Spleen (tissue), 7 donors: ENCODE data around the gene CD209.

ENCODE experiments used
- POLR2A ChIP-seq, 3 donors: fragments of 450-650 bp; IDR thresholded peaks; one replicate each; pipeline ENCODE4 v1.5.1; 2017; ENCODE audit warnings: antibody characterized with exemption in 3 of 3, mild to moderate bottlenecking in 1 of 3
- TF ChIP-seq, protein P1 (sequence below), 11 experiments: fragments of 200-600 bp in 7 of 11; fragments of 450-650 bp in 4 of 11; sonication (generic) in 4 of 11; IDR thresholded peaks in 8 of 11; conservative IDR thresholded peaks in 3 of 11; 1 replicate in 7 of 11; 2 replicates in 4 of 11; pipeline versions ENCODE4 v1.4.0 to v1.8.0; 2016 to 2021; ENCODE audit warnings: antibody characterized with exemption in 11 of 11, inconsistent platforms in 4 of 11, mild to moderate bottlenecking in 1 of 11
- donor health status: DM: no; HTN: no; CAD: no; lungs with moderate emphysema.
- donor health status: DM: no; HTN: no; CAD: no.
- donor health status: DM: no; HTN: no; CAD: no.

DNA sequence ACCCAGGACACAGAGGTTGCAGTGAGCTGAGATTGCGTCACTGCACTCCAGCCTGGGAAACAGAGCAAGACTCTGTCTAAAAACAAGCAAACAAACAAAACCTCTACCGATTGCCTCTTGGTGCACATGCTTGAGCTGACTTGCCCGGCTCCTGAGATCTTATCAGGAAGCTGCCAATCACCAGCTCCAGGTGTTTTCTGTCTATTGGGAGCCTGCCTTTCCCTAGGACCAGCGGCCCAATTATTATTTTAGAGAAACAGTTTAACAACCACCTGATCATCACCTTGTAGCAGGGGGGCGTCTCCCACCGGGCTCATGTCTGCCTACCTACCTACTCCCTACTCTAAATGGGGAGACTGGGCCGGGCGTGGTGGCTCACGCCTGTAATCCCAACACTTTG lies 26.5 kb upstream of the CD209 start:
- TF ChIP-seq, protein P1, sequence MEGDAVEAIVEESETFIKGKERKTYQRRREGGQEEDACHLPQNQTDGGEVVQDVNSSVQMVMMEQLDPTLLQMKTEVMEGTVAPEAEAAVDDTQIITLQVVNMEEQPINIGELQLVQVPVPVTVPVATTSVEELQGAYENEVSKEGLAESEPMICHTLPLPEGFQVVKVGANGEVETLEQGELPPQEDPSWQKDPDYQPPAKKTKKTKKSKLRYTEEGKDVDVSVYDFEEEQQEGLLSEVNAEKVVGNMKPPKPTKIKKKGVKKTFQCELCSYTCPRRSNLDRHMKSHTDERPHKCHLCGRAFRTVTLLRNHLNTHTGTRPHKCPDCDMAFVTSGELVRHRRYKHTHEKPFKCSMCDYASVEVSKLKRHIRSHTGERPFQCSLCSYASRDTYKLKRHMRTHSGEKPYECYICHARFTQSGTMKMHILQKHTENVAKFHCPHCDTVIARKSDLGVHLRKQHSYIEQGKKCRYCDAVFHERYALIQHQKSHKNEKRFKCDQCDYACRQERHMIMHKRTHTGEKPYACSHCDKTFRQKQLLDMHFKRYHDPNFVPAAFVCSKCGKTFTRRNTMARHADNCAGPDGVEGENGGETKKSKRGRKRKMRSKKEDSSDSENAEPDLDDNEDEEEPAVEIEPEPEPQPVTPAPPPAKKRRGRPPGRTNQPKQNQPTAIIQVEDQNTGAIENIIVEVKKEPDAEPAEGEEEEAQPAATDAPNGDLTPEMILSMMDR (IDR thresholded peaks at IDR 0.05 in 8 of 11, conservative IDR thresholded peaks at IDR 0.05 in 3 of 11): no peak
- TF ChIP-seq POLR2A (IDR thresholded peaks at IDR 0.05): no peak
